ENCODE results near the gene NTM.

The NTM gene

DNA sequence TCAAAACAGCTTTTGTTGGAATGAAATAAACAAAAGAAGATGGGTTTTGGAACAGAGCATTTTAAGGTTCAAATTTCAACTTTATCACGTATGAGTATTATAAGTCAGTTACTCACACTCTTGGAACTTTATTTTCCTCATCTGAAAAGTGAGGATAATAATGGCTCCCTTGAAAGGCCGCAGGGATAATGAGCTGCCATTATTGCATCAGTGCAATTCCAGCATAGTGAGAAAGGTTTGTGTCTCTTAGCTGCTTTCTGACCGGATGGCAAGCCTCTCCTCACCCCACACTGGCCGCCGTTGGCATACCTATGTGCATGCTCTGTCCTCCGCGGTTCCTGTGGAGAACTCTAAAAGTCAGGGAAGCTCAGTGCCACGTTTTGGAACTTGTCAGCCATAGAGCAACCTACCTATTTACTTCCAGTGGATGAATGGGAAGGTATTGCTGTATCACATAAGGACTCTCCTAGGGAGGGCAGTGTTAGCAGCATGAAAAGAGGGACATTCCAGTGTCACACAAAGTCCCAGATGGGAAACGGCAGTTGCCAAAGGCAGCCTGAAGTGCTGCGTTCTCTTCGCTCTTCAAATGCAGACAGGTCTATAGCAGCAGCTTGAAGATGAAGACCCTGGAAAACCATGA is 368.9 kb downstream of the NTM start:
- H3K4me3 ChIP-seq (ENCODE audit: low read depth, low read length), result no peak overlapping the region
- POLR2A ChIA-PET, result no interaction called here
- CTCF ChIA-PET, result interaction anchor here (0.7 to 2.4 kb wide), 3 partner anchors 9 to 205 kb away, joined by 3 to 21 read pairs (median 4); no protein-coding TSS in a partner anchor
- no peak overlapping the region for H3K27ac ChIP-seq (ENCODE audit: extremely low read depth, low read depth, low read length)
- no peaks in the 10 kb centered on the region for H3K9me3 ChIP-seq (ENCODE audit: control insufficient read depth, insufficient read depth, low read depth, low read length)
- H3K4me1 ChIP-seq (ENCODE audit: control insufficient read depth, insufficient read depth, low read length), result no peaks in the 10 kb centered on the region
- TF ChIP-seq AEBP2 (tag by site-specific recombination; IDR thresholded peaks at IDR 0.05; ENCODE audit: borderline replicate concordance) (no peak), ZNF248 (tag by site-specific recombination; IDR thresholded peaks at IDR 0.05) (no peak), ZNF501 (tag by site-specific recombination; IDR thresholded peaks at IDR 0.05) (no peak), ZNF157 (tag by site-specific recombination; IDR thresholded peaks at IDR 0.05) (no peak)
- TF ChIP-seq, protein P1, sequence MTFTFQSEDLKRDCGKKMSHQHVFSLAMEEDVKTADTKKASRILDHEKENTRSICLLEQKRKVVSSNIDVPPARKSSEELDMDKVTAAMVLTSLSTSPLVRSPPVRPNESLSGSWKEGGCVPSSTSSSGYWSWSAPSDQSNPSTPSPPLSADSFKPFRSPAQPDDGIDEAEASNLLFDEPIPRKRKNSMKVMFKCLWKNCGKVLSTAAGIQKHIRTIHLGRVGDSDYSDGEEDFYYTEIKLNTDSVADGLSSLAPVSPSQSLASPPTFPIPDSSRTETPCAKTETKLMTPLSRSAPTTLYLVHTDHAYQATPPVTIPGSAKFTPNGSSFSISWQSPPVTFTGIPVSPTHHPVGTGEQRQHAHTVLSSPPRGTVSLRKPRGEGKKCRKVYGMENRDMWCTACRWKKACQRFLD (tag by site-specific recombination; IDR thresholded peaks at IDR 0.05), result no peak
- H3K36me3 ChIP-seq (ENCODE audit: control insufficient read depth in 2 of 2, insufficient read depth in 1 of 2, low read length in 2 of 2), result no peaks in the 10 kb centered on the region

- TF ChIP-seq, protein P2, sequence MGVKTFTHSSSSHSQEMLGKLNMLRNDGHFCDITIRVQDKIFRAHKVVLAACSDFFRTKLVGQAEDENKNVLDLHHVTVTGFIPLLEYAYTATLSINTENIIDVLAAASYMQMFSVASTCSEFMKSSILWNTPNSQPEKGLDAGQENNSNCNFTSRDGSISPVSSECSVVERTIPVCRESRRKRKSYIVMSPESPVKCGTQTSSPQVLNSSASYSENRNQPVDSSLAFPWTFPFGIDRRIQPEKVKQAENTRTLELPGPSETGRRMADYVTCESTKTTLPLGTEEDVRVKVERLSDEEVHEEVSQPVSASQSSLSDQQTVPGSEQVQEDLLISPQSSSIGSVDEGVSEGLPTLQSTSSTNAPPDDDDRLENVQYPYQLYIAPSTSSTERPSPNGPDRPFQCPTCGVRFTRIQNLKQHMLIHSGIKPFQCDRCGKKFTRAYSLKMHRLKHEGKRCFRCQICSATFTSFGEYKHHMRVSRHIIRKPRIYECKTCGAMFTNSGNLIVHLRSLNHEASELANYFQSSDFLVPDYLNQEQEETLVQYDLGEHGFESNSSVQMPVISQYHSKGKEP (tag by site-specific recombination; IDR thresholded peaks at IDR 0.05), result no peak
- no peak for TF ChIP-seq ZNF707 (tag by site-specific recombination; IDR thresholded peaks at IDR 0.05)
- TF ChIP-seq, protein P3, sequence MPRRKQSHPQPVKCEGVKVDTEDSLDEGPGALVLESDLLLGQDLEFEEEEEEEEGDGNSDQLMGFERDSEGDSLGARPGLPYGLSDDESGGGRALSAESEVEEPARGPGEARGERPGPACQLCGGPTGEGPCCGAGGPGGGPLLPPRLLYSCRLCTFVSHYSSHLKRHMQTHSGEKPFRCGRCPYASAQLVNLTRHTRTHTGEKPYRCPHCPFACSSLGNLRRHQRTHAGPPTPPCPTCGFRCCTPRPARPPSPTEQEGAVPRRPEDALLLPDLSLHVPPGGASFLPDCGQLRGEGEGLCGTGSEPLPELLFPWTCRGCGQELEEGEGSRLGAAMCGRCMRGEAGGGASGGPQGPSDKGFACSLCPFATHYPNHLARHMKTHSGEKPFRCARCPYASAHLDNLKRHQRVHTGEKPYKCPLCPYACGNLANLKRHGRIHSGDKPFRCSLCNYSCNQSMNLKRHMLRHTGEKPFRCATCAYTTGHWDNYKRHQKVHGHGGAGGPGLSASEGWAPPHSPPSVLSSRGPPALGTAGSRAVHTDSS (tag by site-specific recombination; IDR thresholded peaks at IDR 0.05), result no peak
- no peak for TF ChIP-seq ZBTB21 (tag by site-specific recombination; IDR thresholded peaks at IDR 0.05)
- TF ChIP-seq ZNF610 (tag by site-specific recombination; IDR thresholded peaks at IDR 0.05; ENCODE audit: borderline replicate concordance), result no peak
- no peak for TF ChIP-seq TCF7L2 (IDR thresholded peaks at IDR 0.05; ENCODE audit: borderline replicate concordance, low read depth, low read length)
- TF ChIP-seq MZF1 (tag by site-specific recombination; IDR thresholded peaks at IDR 0.05; ENCODE audit: borderline replicate concordance), result no peak
- TF ChIP-seq, protein P4, sequence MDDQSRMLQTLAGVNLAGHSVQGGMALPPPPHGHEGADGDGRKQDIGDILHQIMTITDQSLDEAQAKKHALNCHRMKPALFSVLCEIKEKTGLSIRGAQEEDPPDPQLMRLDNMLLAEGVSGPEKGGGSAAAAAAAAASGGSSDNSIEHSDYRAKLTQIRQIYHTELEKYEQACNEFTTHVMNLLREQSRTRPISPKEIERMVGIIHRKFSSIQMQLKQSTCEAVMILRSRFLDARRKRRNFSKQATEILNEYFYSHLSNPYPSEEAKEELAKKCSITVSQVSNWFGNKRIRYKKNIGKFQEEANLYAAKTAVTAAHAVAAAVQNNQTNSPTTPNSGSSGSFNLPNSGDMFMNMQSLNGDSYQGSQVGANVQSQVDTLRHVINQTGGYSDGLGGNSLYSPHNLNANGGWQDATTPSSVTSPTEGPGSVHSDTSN (CRISPR knock-in tag; IDR thresholded peaks at IDR 0.05), result no peak
- no peak for TF ChIP-seq SP7 (tag by site-specific recombination; IDR thresholded peaks at IDR 0.05)
- no peak for TF ChIP-seq ZBTB17 (tag by site-specific recombination; IDR thresholded peaks at IDR 0.05)
- no peak for TF ChIP-seq ZNF114 (tag by site-specific recombination; IDR thresholded peaks at IDR 0.05)
- TF ChIP-seq KLF1 (tag by site-specific recombination; IDR thresholded peaks at IDR 0.05), result no peak
- TF ChIP-seq, protein P5, sequence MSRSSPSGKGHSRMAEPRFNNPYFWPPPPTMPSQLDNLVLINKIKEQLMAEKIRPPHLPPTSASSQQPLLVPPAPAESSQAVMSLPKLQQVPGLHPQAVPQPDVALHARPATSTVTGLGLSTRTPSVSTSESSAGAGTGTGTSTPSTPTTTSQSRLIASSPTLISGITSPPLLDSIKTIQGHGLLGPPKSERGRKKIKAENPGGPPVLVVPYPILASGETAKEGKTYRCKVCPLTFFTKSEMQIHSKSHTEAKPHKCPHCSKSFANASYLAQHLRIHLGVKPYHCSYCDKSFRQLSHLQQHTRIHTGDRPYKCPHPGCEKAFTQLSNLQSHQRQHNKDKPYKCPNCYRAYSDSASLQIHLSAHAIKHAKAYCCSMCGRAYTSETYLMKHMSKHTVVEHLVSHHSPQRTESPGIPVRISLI (tag by site-specific recombination; IDR thresholded peaks at IDR 0.05), result no peak
- no peak for TF ChIP-seq ZNF335 (tag by site-specific recombination; conservative IDR thresholded peaks at IDR 0.05)
- TF ChIP-seq, protein P6, sequence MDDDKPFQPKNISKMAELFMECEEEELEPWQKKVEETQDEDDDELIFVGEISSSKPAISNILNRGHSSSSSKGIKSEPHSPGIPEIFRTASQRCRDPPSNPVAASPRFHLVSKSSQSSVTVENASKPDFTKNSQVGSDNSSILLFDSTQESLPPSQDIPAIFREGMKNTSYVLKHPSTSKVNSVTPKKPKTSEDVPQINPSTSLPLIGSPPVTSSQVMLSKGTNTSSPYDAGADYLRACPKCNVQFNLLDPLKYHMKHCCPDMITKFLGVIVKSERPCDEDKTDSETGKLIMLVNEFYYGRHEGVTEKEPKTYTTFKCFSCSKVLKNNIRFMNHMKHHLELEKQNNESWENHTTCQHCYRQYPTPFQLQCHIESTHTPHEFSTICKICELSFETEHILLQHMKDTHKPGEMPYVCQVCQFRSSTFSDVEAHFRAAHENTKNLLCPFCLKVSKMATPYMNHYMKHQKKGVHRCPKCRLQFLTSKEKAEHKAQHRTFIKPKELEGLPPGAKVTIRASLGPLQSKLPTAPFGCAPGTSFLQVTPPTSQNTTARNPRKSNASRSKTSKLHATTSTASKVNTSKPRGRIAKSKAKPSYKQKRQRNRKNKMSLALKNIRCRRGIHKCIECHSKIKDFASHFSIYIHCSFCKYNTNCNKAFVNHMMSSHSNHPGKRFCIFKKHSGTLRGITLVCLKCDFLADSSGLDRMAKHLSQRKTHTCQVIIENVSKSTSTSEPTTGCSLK (tag by site-specific recombination; IDR thresholded peaks at IDR 0.05), result no peak
- TF ChIP-seq ZNF138 (tag by site-specific recombination; IDR thresholded peaks at IDR 0.05; ENCODE audit: borderline replicate concordance), result no peak
- no peak for TF ChIP-seq SP3 (tag by site-specific recombination; IDR thresholded peaks at IDR 0.05)
- no peak overlapping the region for H3K4me3 ChIP-seq (ENCODE audit: low read depth, low read length)
- ChIA-PET POLR2A (no interaction called here), CTCF (no interaction called here)
- no peaks in the 10 kb centered on the region for H3K9me3 ChIP-seq (ENCODE audit: control insufficient read depth, insufficient read depth, low read depth, low read length)
- no peaks in the 10 kb centered on the region for H3K4me1 ChIP-seq (ENCODE audit: control insufficient read depth, insufficient read depth, low read length)
- no peak overlapping the region for H3K27ac ChIP-seq (ENCODE audit: extremely low read depth, low read depth, low read length)
- H3K36me3 ChIP-seq (ENCODE audit: control insufficient read depth in 2 of 2, insufficient read depth in 1 of 2, low read length in 2 of 2), result no peaks in the 10 kb centered on the region
Observed at GRCh38 chr11:131744847-131745246, 374.4 kb downstream of the NTM start.

Data from HEK293 (cell line).